Kidney (tissue), 14 donors: ENCODE results near the gene ANO4. TPM values are rescaled to one million over a fixed set of nuclear protein-coding genes. Genes with fewer than 3 reads are reported as not detected.

Experiments
- DNase-seq, 5 donors: peaks; one replicate each; pipeline ENCODE4 v3.0.0-alpha.2; 2013 to 2020
- FAIRE-seq: peaks from 2 replicates; lab custom pipeline; 2012; peaks lifted over from hg19 to GRCh38; lab: Jason Lieb, UNC
- H3K27ac ChIP-seq, 2 donors: one replicate each; pipeline ENCODE4 v1.7.0; 2013; ENCODE audit warnings: low read depth in 2 of 2, low read length in 2 of 2, inconsistent platforms in 1 of 2
- H3K27me3 ChIP-seq: one replicate; pipeline ENCODE4 v1.7.1; 2013; ENCODE audit warnings: low read length, inconsistent platforms; ENCODE audit not compliant: control insufficient read depth, insufficient read depth
- H3K36me3 ChIP-seq, 3 donors: one replicate each; pipeline versions ENCODE4 v1.7.0 to v1.7.1; 2013; ENCODE audit warnings: low read length in 3 of 3, control low read depth in 1 of 3, inconsistent platforms in 1 of 3; ENCODE audit not compliant: insufficient read depth in 3 of 3, control insufficient read depth in 2 of 3
- H3K4me1 ChIP-seq, 3 donors: one replicate each; pipeline versions ENCODE4 v1.7.0 to v1.7.1; 2013; ENCODE audit warnings: low read length in 3 of 3, inconsistent platforms in 1 of 3, low read depth in 1 of 3; ENCODE audit not compliant: control insufficient read depth in 2 of 3, insufficient read depth in 2 of 3
- H3K4me3 ChIP-seq, 3 donors: one replicate each; pipeline versions ENCODE4 v1.7.0 to v1.8.1; 2013; ENCODE audit warnings: low read length in 3 of 3, control low read depth in 1 of 3, inconsistent platforms in 1 of 3
- H3K9ac ChIP-seq, 3 donors: one replicate each; pipeline versions ENCODE4 v1.7.0 to v1.7.1; 2013; ENCODE audit warnings: low read length in 3 of 3, control low read depth in 1 of 3, inconsistent platforms in 1 of 3
- H3K9me3 ChIP-seq, 3 donors: one replicate each; pipeline versions ENCODE4 v1.7.0 to v1.7.1; 2013; ENCODE audit warnings: low read length in 3 of 3, control low read depth in 1 of 3, inconsistent platforms in 1 of 3; ENCODE audit not compliant: control insufficient read depth in 2 of 3, insufficient read depth in 1 of 3
- intact Hi-C: fragments of 100-400 bp; cut with DNase I; formaldehyde crosslinking; loops from one replicate; pipeline ENCODE4 v1.11.1; 2022
- polyA plus RNA-seq: library from polyadenylated mRNA; stranded (reverse); fragments of 350-450 nt; fragmentation: Illumina TruSeq; extraction: RNeasy Lipid Tissue Mini Kit (QIAGEN cat#74804); gene quantifications from one replicate; pipeline ENCODE4 v1.2.3, GENCODE V29; 2014; ENCODE audit warnings: low read depth, low replicate concordance; ENCODE audit not compliant: insufficient read depth
- total RNA-seq: library from RNA; stranded (reverse); fragmentation: NEBNext Ultra II Directional; extraction: Animal tissue kit (Norgen Biotek cat#: 25700); gene quantifications from one replicate; pipeline ENCODE4 v1.2.1, GENCODE V29; 2021
- TF ChIP-seq, protein P1 (sequence below): IDR thresholded peaks from 3 replicates; pipeline ENCODE4 v1.5.1; 2012; ENCODE audit warnings: mild to moderate bottlenecking, moderate library complexity, borderline replicate concordance; ENCODE audit not compliant: insufficient read depth; ENCODE audit errors: extremely low read depth
- donor health status: control.
- donor health status: control.
- donor health status: control.
- donor health status: control.
- donor health status: control.
- donor health status: DM: yes; HTN: yes; CAD: no.
- donor health status: Normal renal cell carcinoma (clear cell type).

Gene ANO4
- total and polyA plus RNA-seq, 2 donors from 2014 or later = 0.82 to 2.9 TPM

DNA sequence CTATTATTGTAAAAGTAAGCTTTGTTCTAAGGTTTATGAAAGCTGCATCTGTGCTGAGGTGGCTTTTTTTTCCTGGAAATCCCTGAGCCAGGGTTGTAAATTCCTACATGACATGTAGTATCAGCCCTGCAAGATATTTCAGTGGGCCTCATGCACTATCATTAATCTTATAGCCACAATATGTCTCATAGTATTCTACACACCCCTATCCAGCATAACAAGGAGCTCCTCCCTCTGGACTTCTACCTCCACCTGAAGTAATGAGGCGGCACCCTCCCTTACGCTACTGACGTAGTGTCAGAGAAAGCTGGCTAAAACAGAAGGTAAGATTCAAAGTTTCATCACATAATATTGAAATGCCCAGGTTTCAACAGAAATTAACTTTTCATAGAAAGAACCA lies 380.0 kb downstream of the ANO4 start:
- Histone ChIP-seq H3K36me3 (no peaks in the 10 kb centered on the region), H3K4me3 (no peak overlapping the region), H3K4me1 (no peaks in the 10 kb centered on the region), H3K27ac (no peak overlapping the region), H3K27me3 (no peaks in the 10 kb centered on the region), H3K9me3 (no peaks in the 10 kb centered on the region), H3K9ac (no peak overlapping the region)
- DNase-seq (no peak), FAIRE-seq (no peak)
- TF ChIP-seq, protein P1, sequence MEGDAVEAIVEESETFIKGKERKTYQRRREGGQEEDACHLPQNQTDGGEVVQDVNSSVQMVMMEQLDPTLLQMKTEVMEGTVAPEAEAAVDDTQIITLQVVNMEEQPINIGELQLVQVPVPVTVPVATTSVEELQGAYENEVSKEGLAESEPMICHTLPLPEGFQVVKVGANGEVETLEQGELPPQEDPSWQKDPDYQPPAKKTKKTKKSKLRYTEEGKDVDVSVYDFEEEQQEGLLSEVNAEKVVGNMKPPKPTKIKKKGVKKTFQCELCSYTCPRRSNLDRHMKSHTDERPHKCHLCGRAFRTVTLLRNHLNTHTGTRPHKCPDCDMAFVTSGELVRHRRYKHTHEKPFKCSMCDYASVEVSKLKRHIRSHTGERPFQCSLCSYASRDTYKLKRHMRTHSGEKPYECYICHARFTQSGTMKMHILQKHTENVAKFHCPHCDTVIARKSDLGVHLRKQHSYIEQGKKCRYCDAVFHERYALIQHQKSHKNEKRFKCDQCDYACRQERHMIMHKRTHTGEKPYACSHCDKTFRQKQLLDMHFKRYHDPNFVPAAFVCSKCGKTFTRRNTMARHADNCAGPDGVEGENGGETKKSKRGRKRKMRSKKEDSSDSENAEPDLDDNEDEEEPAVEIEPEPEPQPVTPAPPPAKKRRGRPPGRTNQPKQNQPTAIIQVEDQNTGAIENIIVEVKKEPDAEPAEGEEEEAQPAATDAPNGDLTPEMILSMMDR = no peak
- intact Hi-C loops = no loop called here

Other genes with a start within 250 kb of the ANO4 start
- gene GAS2L3, start 221.1 kb upstream of the ANO4 start, total RNA-seq = 12.6 TPM
- gene GAS2L3, start 221.1 kb upstream of the ANO4 start, polyA plus RNA-seq = 1.7 TPM